Neuronal stem cell (in vitro differentiated cells): ENCODE measurements around the gene STXBP6.

ENCODE experiments used
- DNase-seq: peaks from one replicate; pipeline ENCODE4 v3.0.0-alpha.2; 2013; ENCODE audit warnings: low spot score
- H2AFZ ChIP-seq: one replicate; pipeline ENCODE4 v1.6.1; 2013; ENCODE audit warnings: mild to moderate bottlenecking, low read length, inconsistent platforms
- H2AK5ac ChIP-seq: 2 replicates; pipeline ENCODE4 v1.6.1; 2013; ENCODE audit warnings: low read depth, mild to moderate bottlenecking, inconsistent platforms, low read length, moderate library complexity, mixed read lengths
- H2BK120ac ChIP-seq: 2 replicates; pipeline ENCODE4 v1.6.1; 2013; ENCODE audit warnings: low read depth, mild to moderate bottlenecking, inconsistent platforms, low read length, moderate library complexity, mixed read lengths
- H2BK12ac ChIP-seq: one replicate; pipeline ENCODE4 v1.6.1; 2013; ENCODE audit warnings: low read length, inconsistent platforms
- H2BK15ac ChIP-seq: 2 replicates; pipeline ENCODE4 v1.6.1; 2013; ENCODE audit warnings: mild to moderate bottlenecking, low read length, inconsistent platforms, mixed read lengths
- H2BK5ac ChIP-seq: one replicate; pipeline ENCODE4 v1.6.1; 2013; ENCODE audit warnings: inconsistent platforms, mild to moderate bottlenecking, low read length, moderate library complexity
- H3K14ac ChIP-seq: one replicate; pipeline ENCODE4 v1.6.1; 2013; ENCODE audit warnings: low read length, inconsistent platforms
- H3K18ac ChIP-seq: 2 replicates; pipeline ENCODE4 v1.6.1; 2013; ENCODE audit warnings: low read length, inconsistent platforms
- H3K23ac ChIP-seq: 2 replicates; pipeline ENCODE4 v1.6.1; 2013; ENCODE audit warnings: low read depth, mild to moderate bottlenecking, mixed read lengths, low read length, inconsistent platforms; ENCODE audit not compliant: poor library complexity
- H3K27ac ChIP-seq: replicated peaks from 3 replicates; pipeline ENCODE4 v1.5.1; 2013; ENCODE audit warnings: low read length, inconsistent platforms
- H3K27me3 ChIP-seq, 3 experiments: 2 replicates each; pipeline ENCODE4 v1.6.1; 2013; ENCODE audit warnings: low read length in 3 of 3, mild to moderate bottlenecking in 2 of 3, inconsistent platforms in 1 of 3, low read depth in 1 of 3, mixed read lengths in 1 of 3, moderate library complexity in 1 of 3; ENCODE audit not compliant: control insufficient read depth in 3 of 3, insufficient read depth in 3 of 3
- H3K36me3 ChIP-seq, 2 donors: replicated peaks in 1 of 2; 2 replicates each; pipeline ENCODE4 v1.6.1; 2013; ENCODE audit warnings: low read length in 2 of 2; ENCODE audit not compliant: control insufficient read depth in 2 of 2, insufficient read depth in 2 of 2
- H3K4ac ChIP-seq: 2 replicates; pipeline ENCODE4 v1.6.1; 2013; ENCODE audit warnings: inconsistent platforms, mild to moderate bottlenecking, low read length, moderate library complexity
- H3K4me1 ChIP-seq, 2 donors: 1 replicate in 1 of 2; 2 replicates in 1 of 2; pipeline ENCODE4 v1.6.1; 2013; ENCODE audit warnings: low read length in 2 of 2, low read depth in 1 of 2; ENCODE audit not compliant: control insufficient read depth in 2 of 2, insufficient read depth in 1 of 2
- H3K4me2 ChIP-seq: one replicate; pipeline ENCODE4 v1.6.1; 2013; ENCODE audit warnings: mild to moderate bottlenecking, low read length, inconsistent platforms; ENCODE audit not compliant: insufficient read depth, poor library complexity, severe bottlenecking
- H3K4me3 ChIP-seq, 2 donors: 2 replicates each; pipeline ENCODE4 v1.5.1; 2013; ENCODE audit warnings: low read length in 2 of 2, mild to moderate bottlenecking in 2 of 2, inconsistent platforms in 1 of 2, moderate library complexity in 1 of 2
- H3K79me1 ChIP-seq: one replicate; pipeline ENCODE4 v1.6.1; 2013; ENCODE audit warnings: low read depth, mild to moderate bottlenecking, inconsistent platforms, low read length, moderate library complexity
- H3K9ac ChIP-seq: one replicate; pipeline ENCODE4 v1.6.1; 2013; ENCODE audit warnings: mild to moderate bottlenecking, low read depth, low read length, inconsistent platforms; ENCODE audit not compliant: poor library complexity
- H3K9me3 ChIP-seq, 2 donors: replicated peaks in 1 of 2; 2 replicates each; pipeline versions ENCODE3 to v1.6.1; 2013; ENCODE audit warnings: low read length in 2 of 2, mild to moderate bottlenecking in 2 of 2, inconsistent platforms in 1 of 2, low read depth in 1 of 2, mixed read lengths in 1 of 2, moderate library complexity in 1 of 2; ENCODE audit not compliant: control insufficient read depth in 2 of 2, insufficient read depth in 1 of 2
- H4K8ac ChIP-seq: one replicate; pipeline ENCODE4 v1.6.1; 2013; ENCODE audit warnings: low read depth, mild to moderate bottlenecking, inconsistent platforms, low read length, moderate library complexity
- H4K91ac ChIP-seq: one replicate; pipeline ENCODE4 v1.6.1; 2013; ENCODE audit warnings: low read length, low read depth, mild to moderate bottlenecking, inconsistent platforms; ENCODE audit not compliant: poor library complexity
- WGBS, 2 donors: extraction: QIAGEN DNeasy Blood & Tissue Kit; methylation state at CpG; one replicate each; pipeline ENCODE4 v1.1.7; 2013; ENCODE audit warnings: missing lambda C conversion rate in 2 of 2, mixed read lengths in 1 of 2; ENCODE audit not compliant: insufficient read length in 2 of 2, insufficient replicate concordance in 1 of 2; ENCODE audit errors: extremely low coverage in 2 of 2; 5-methylcytosine and 5-hydroxymethylcytosine counted together

STXBP6 gene

GRCh38 chr14:24885410-24885913 is 164.5 kb downstream of the STXBP6 start:
- Histone ChIP-seq H2BK15ac (no peak overlapping the region), H3K4me3 (no peak overlapping the region), H3K79me1 (no peaks in the 10 kb centered on the region), H3K18ac (no peak overlapping the region), H3K4me1 (no peaks in the 10 kb centered on the region), H3K4me2 (no peak overlapping the region), H3K36me3 (no peaks in the 10 kb centered on the region), H3K23ac (no peak overlapping the region), H4K91ac (no peak overlapping the region), H3K4ac (no peak overlapping the region), H2BK120ac (no peak overlapping the region), H2AFZ (no peak overlapping the region), H4K8ac (no peak overlapping the region), H2AK5ac (no peak overlapping the region), H2BK5ac (no peak overlapping the region), H3K14ac (no peak overlapping the region), H3K27me3 (no peaks in the 10 kb centered on the region), H3K9me3 (peaks cover 0 to 3% of the 10 kb centered on the region in 2 donors), H3K9ac (no peak overlapping the region), H3K27ac (no peak overlapping the region), H2BK12ac (no peak overlapping the region)
- WGBS, 2 donors, result no CpG with 5 or more reads among the region's 3 CpGs
- DNase-seq, result no peak

GRCh38 chr14:24883576-24883975 is 166.4 kb downstream of the STXBP6 start:
- no peak overlapping the region for H3K4me3 ChIP-seq
- no peak overlapping the region for H3K18ac ChIP-seq
- H3K9me3 ChIP-seq, result no peaks in the 10 kb centered on the region
- H2BK12ac ChIP-seq, result no peak overlapping the region
- H3K79me1 ChIP-seq, result no peaks in the 10 kb centered on the region
- H2BK120ac ChIP-seq, result no peak overlapping the region
- no peak overlapping the region for H2AFZ ChIP-seq
- no peak for DNase-seq
- H4K91ac ChIP-seq, result no peak overlapping the region
- H2AK5ac ChIP-seq, result no peak overlapping the region
- H3K4me1 ChIP-seq, result peaks cover 0 to 6% of the 10 kb centered on the region in 2 donors
- H3K4ac ChIP-seq, result no peak overlapping the region
- H2BK15ac ChIP-seq, result no peak overlapping the region
- H3K23ac ChIP-seq, result no peak overlapping the region
- H4K8ac ChIP-seq, result no peak overlapping the region
- no peak overlapping the region for H2BK5ac ChIP-seq
- H3K27me3 ChIP-seq, result no peaks in the 10 kb centered on the region
- no CpG with 5 or more reads among the region's 2 CpGs for WGBS, 2 donors
- no peak overlapping the region for H3K14ac ChIP-seq
- no peak overlapping the region for H3K4me2 ChIP-seq
- H3K9ac ChIP-seq, result no peak overlapping the region
- no peak overlapping the region for H3K27ac ChIP-seq
- H3K36me3 ChIP-seq, result no peaks in the 10 kb centered on the region

DNA sequence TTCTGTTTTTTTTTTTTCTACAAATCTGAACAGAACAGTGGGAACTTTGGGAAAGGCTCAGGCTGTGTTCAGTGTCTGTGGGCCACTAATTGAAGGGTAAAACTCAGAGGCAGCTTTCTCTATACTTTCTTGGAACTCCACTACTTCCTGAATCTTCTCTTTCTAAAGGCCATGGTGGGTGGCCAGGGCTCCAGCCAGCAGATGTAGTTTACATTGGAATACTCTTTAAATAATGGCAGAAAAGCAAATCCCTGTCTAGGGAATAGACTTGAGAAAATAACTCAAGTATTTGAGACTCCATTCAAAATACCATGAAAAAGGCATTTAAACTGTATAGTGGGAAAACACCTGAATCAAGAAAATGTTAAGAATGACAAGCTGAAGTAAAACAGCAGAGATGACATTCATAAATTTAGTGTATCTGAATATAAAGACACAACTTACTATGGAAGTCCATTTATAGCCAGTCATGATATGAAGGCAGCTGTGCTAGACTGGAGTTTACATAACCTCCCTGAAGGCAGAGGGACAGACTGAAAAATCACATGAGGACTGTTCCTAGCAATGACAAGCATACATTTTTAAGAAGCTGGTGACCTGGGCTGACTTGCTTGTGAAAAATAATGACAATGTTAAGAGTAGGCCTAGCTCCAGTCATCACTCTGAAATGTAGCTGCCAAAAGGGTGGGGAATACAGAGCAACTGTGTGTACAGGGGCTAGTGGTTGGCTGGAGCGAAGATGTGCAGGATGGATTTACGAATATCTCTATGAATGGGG is 168.6 kb downstream of the STXBP6 start:
- Histone ChIP-seq H3K9me3 (no peaks in the 10 kb centered on the region), H3K27ac (no peak overlapping the region), H3K9ac (no peak overlapping the region), H2BK12ac (no peak overlapping the region), H3K79me1 (no peaks in the 10 kb centered on the region), H3K23ac (no peak overlapping the region), H4K8ac (no peak overlapping the region), H3K4me1 (peaks cover 0 to 6% of the 10 kb centered on the region in 2 donors), H2BK120ac (no peak overlapping the region), H2AK5ac (no peak overlapping the region), H2AFZ (no peak overlapping the region), H3K4me3 (no peak overlapping the region), H3K18ac (no peak overlapping the region), H3K36me3 (no peaks in the 10 kb centered on the region), H2BK15ac (no peak overlapping the region), H4K91ac (no peak overlapping the region), H3K4me2 (no peak overlapping the region), H3K14ac (no peak overlapping the region), H3K27me3 (no peaks in the 10 kb centered on the region), H3K4ac (no peak overlapping the region), H2BK5ac (no peak overlapping the region)
- no CpG with 5 or more reads among the region's 2 CpGs for WGBS, 2 donors
- no peak for DNase-seq

- Histone ChIP-seq H3K79me1 (no peaks in the 10 kb centered on the region), H2BK12ac (no peak overlapping the region), H2AK5ac (no peak overlapping the region), H3K23ac (no peak overlapping the region), H3K4me3 (no peak overlapping the region), H3K4me1 (peaks cover 0 to 6% of the 10 kb centered on the region in 2 donors), H2AFZ (no peak overlapping the region), H3K4me2 (no peak overlapping the region), H3K36me3 (no peaks in the 10 kb centered on the region), H2BK120ac (no peak overlapping the region), H3K14ac (no peak overlapping the region), H3K27ac (no peak overlapping the region), H3K18ac (no peak overlapping the region), H3K9me3 (no peaks in the 10 kb centered on the region), H4K8ac (no peak overlapping the region), H4K91ac (no peak overlapping the region), H3K4ac (no peak overlapping the region), H2BK15ac (no peak overlapping the region), H3K27me3 (no peaks in the 10 kb centered on the region), H2BK5ac (no peak overlapping the region), H3K9ac (no peak overlapping the region)
- no peak for DNase-seq
- no CpG with 5 or more reads among the region's 4 CpGs for WGBS, 2 donors
Observed at GRCh38 chr14:24880689-24881088, 169.3 kb downstream of the STXBP6 start.
